Type B pancreatic cell (in vitro differentiated cells): ENCODE data around the gene ITGB1BP1. TPM values are rescaled to one million over a fixed set of nuclear protein-coding genes. Genes with fewer than 3 reads are reported as not detected.

Source experiments
- DNase-seq: peaks from one replicate; pipeline ENCODE4 v3.0.0; 2021; ENCODE audit warnings: mixed read lengths; ENCODE audit not compliant: unreplicated experiment; ENCODE audit errors: extremely low spot score
- H3K27ac Mint-ChIP-seq: 2 replicates; pipeline ENCODE4 v1.8.0; 2021; ENCODE audit warnings: mild to moderate bottlenecking, mixed read lengths
- H3K27me3 Mint-ChIP-seq: 2 replicates; pipeline ENCODE4 v1.8.0; 2021; ENCODE audit warnings: mixed read lengths
- H3K36me3 Mint-ChIP-seq: 2 replicates; pipeline ENCODE4 v1.8.0; 2021; ENCODE audit warnings: mixed read lengths
- H3K4me1 Mint-ChIP-seq: one replicate; pipeline ENCODE4 v1.8.0; 2021; ENCODE audit warnings: mixed read lengths; ENCODE audit not compliant: unreplicated experiment
- H3K4me3 Mint-ChIP-seq: 2 replicates; pipeline ENCODE4 v1.8.0; 2021; ENCODE audit warnings: mild to moderate bottlenecking, mixed read lengths
- H3K9me3 Mint-ChIP-seq: 2 replicates; pipeline ENCODE4 v1.8.0; 2021; ENCODE audit warnings: mixed read lengths
- CTCF ChIP-seq: fragments of 200-600 bp; sonication (generic); conservative IDR thresholded peaks from 2 replicates; pipeline ENCODE4 v1.5.0; 2021; ENCODE audit warnings: antibody characterized with exemption, mild to moderate bottlenecking
- total RNA-seq: library from RNA; stranded (reverse); gene quantifications from 2 replicates; pipeline ENCODE4 v1.2.1, GENCODE V29; 2021; ENCODE audit warnings: low replicate concordance

ITGB1BP1 gene
- total RNA-seq, 1 donor from 2014 or later, result 57.2 TPM

- TF ChIP-seq CTCF, result no peak
- peaks cover 13% of the 10 kb centered on the region for H3K36me3 Mint-ChIP-seq
- no peaks in the 10 kb centered on the region for H3K27me3 Mint-ChIP-seq
- H3K9me3 Mint-ChIP-seq, result no peaks in the 10 kb centered on the region
- no peak overlapping the region for H3K27ac Mint-ChIP-seq
- H3K4me1 Mint-ChIP-seq, result peaks cover 22% of the 10 kb centered on the region
- no peak overlapping the region for H3K4me3 Mint-ChIP-seq
- no peak for DNase-seq
Observed at GRCh38 chr2:9418746-9419145, 4.6 kb downstream of the ITGB1BP1 start.

DNA sequence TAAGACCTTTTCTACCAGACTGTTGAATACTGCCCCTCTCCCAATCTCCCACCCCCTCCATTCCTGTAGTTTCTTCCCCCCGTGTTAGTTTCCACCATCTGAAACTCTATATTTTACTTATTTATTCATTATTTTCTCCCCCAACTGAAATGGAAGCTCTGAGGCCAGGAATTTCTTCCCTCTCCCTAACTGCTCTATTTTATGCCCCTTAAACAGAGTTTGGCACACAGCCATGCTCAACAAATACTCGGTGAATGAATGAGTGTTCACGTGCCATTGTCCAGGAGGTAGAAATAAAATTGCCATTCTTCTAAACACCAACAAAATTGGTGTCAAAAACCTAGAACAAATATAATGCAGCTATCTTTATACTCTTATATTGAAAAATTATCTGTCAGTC is 5.6 kb downstream of the ITGB1BP1 start:
- H3K4me1 Mint-ChIP-seq, result peaks cover 22% of the 10 kb centered on the region
- H3K27ac Mint-ChIP-seq, result no peak overlapping the region
- no peaks in the 10 kb centered on the region for H3K9me3 Mint-ChIP-seq
- no peak overlapping the region for H3K4me3 Mint-ChIP-seq
- TF ChIP-seq CTCF, result no peak
- H3K27me3 Mint-ChIP-seq, result no peaks in the 10 kb centered on the region
- peaks cover 14% of the 10 kb centered on the region for H3K36me3 Mint-ChIP-seq
- DNase-seq, result no peak

- H3K9me3 Mint-ChIP-seq, result no peaks in the 10 kb centered on the region
- peaks cover 16% of the 10 kb centered on the region for H3K4me1 Mint-ChIP-seq
- no peak for TF ChIP-seq CTCF
- no peak for DNase-seq
- H3K4me3 Mint-ChIP-seq, result peak overlapping the region; percentile 2
- no peaks in the 10 kb centered on the region for H3K27me3 Mint-ChIP-seq
- H3K36me3 Mint-ChIP-seq, result peaks cover 17% of the 10 kb centered on the region
- peak overlapping the region; percentile 55 for H3K27ac Mint-ChIP-seq
Observed at GRCh38 chr2:9416962-9417316, 6.4 kb downstream of the ITGB1BP1 start.

- no peaks in the 10 kb centered on the region for H3K27me3 Mint-ChIP-seq
- DNase-seq, result no peak
- H3K4me3 Mint-ChIP-seq, result peak overlapping the region; percentile 2
- peaks cover 12% of the 10 kb centered on the region for H3K4me1 Mint-ChIP-seq
- no peaks in the 10 kb centered on the region for H3K9me3 Mint-ChIP-seq
- peak overlapping the region; percentile 55 for H3K27ac Mint-ChIP-seq
- peaks cover 17% of the 10 kb centered on the region for H3K36me3 Mint-ChIP-seq
- TF ChIP-seq CTCF, result no peak
Observed at GRCh38 chr2:9416267-9416961, 6.9 kb downstream of the ITGB1BP1 start.

DNA sequence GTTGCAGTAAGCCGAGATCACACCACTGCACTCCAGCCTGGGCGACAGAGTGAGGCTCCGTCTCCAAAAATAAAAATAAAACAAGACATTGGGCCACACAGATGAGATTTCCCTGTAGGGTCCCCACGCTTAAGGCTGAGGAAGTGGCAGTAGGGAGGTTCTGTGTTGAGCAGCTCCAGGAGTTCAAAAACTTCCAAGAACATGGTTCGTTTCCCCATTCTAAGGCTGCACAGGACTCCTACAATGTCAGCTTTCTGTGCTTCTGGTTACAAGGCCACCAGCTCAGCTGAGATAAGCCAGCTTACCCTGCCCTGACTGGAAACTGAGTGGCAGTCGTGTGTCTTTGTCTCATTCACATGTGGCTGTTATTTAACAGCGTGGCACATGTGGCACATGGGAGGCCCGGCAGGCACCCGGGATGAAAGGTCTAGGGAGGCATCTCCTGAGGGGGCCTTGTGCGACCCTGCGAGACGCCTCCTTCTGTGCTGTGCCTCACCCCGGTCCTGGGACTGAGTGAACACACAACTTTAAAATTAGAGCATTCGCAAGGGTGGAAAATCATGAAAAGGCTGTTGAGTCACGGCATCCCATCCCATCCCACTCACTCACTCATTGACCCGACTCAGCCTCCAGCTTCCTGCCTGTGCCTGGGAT is 7.7 kb downstream of the ITGB1BP1 start:
- no peak for TF ChIP-seq CTCF
- no peak for DNase-seq
- peaks cover 20% of the 10 kb centered on the region for H3K36me3 Mint-ChIP-seq
- H3K4me1 Mint-ChIP-seq, result peaks cover 10% of the 10 kb centered on the region
- no peaks in the 10 kb centered on the region for H3K9me3 Mint-ChIP-seq
- H3K27me3 Mint-ChIP-seq, result no peaks in the 10 kb centered on the region
- no peak overlapping the region for H3K4me3 Mint-ChIP-seq
- H3K27ac Mint-ChIP-seq, result no peak overlapping the region
